Vagina (tissue), 2 donors: ENCODE results near the gene ABAT.

Experiments used
- CTCF ChIP-seq, 3 experiments: fragments of 450-650 bp in 2 of 3; fragments of 200-600 bp in 1 of 3; sonication (generic) in 1 of 3; IDR thresholded peaks; one replicate each; pipeline ENCODE4 v1.5.1; 2017 to 2019; ENCODE audit warnings: antibody characterized with exemption in 3 of 3, mild to moderate bottlenecking in 2 of 3, moderate library complexity in 2 of 3
- POLR2A ChIP-seq, 2 donors: fragments of 450-650 bp; IDR thresholded peaks; one replicate each; pipeline ENCODE4 v1.6.1; 2017; ENCODE audit warnings: antibody characterized with exemption in 2 of 2, mild to moderate bottlenecking in 2 of 2, moderate library complexity in 2 of 2

- TF ChIP-seq POLR2A (IDR thresholded peaks at IDR 0.05) (no peak), CTCF (IDR thresholded peaks at IDR 0.05) (no peak)
Observed at GRCh38 chr16:8775359-8775758, 100.9 kb downstream of the ABAT start.
